NT2/D1 (cell line): ENCODE results near the gene SLC9A9.

Experiments used
- DNase-seq: peaks from one replicate; pipeline ENCODE4 v3.0.0-alpha.2; 2011; ENCODE audit warnings: low read depth, low spot score
- H3K27me3 ChIP-seq: 2 replicates; pipeline ENCODE4 v1.6.0; 2011; ENCODE audit warnings: mild to moderate bottlenecking; ENCODE audit not compliant: insufficient read length, insufficient read depth
- H3K36me3 ChIP-seq: 2 replicates; pipeline ENCODE4 v1.6.1; 2011; ENCODE audit warnings: mild to moderate bottlenecking, low read length, mixed read lengths; ENCODE audit not compliant: insufficient read depth, insufficient read length
- H3K4me1 ChIP-seq: 2 replicates; pipeline ENCODE4 v1.5.1; 2011; ENCODE audit not compliant: insufficient read depth, insufficient read length
- H3K4me3 ChIP-seq: 2 replicates; pipeline ENCODE4 v1.5.1; 2011; ENCODE audit warnings: low read depth; ENCODE audit not compliant: insufficient read length
- H3K9ac ChIP-seq: 2 replicates; pipeline ENCODE4 v1.6.0; 2011; ENCODE audit warnings: low read depth; ENCODE audit not compliant: insufficient read length
- H3K9me3 ChIP-seq: 2 replicates; pipeline ENCODE4 v1.5.1; 2011; ENCODE audit warnings: mild to moderate bottlenecking, low read length; ENCODE audit not compliant: insufficient read depth
- SUZ12 ChIP-seq: IDR thresholded peaks from 2 replicates; pipeline ENCODE4 v1.6.1; 2011; ENCODE audit not compliant: insufficient read length, insufficient read depth; ENCODE audit errors: extremely low read depth
- YY1 ChIP-seq: IDR thresholded peaks from 2 replicates; pipeline ENCODE4 v1.6.1; 2011; ENCODE audit not compliant: insufficient read length, insufficient read depth
- ZNF274 ChIP-seq: IDR thresholded peaks from 2 replicates; pipeline ENCODE4 v1.6.1; 2011; ENCODE audit warnings: mild to moderate bottlenecking, low read depth, low read length

SLC9A9 gene

GRCh38 chr3:143356839-143357238 lies 491.4 kb downstream of the SLC9A9 start:
- no peaks in the 10 kb centered on the region for H3K4me1 ChIP-seq
- H3K36me3 ChIP-seq: no peaks in the 10 kb centered on the region
- H3K4me3 ChIP-seq: no peak overlapping the region
- no peaks in the 10 kb centered on the region for H3K9me3 ChIP-seq
- no peaks in the 10 kb centered on the region for H3K27me3 ChIP-seq
- H3K9ac ChIP-seq: no peak overlapping the region
- TF ChIP-seq YY1: no peak
- no peak for TF ChIP-seq ZNF274
- TF ChIP-seq SUZ12: no peak
- no peak for DNase-seq

GRCh38 chr3:143354342-143354741 lies 493.9 kb downstream of the SLC9A9 start:
- no peaks in the 10 kb centered on the region for H3K27me3 ChIP-seq
- no peak for TF ChIP-seq ZNF274
- no peak for TF ChIP-seq YY1
- TF ChIP-seq SUZ12: no peak
- DNase-seq: no peak

GRCh38 chr3:143352850-143353550 lies 495.3 kb downstream of the SLC9A9 start:
- no peak for DNase-seq
- no peaks in the 10 kb centered on the region for H3K36me3 ChIP-seq
- no peaks in the 10 kb centered on the region for H3K4me1 ChIP-seq
- H3K9me3 ChIP-seq: no peaks in the 10 kb centered on the region
- H3K9ac ChIP-seq: no peak overlapping the region
- TF ChIP-seq SUZ12 (no peak), YY1 (no peak), ZNF274 (no peak)
- H3K4me3 ChIP-seq: no peak overlapping the region
- no peaks in the 10 kb centered on the region for H3K27me3 ChIP-seq

More at GRCh38 chr3:143354342-143354741, 493.9 kb downstream of the SLC9A9 start:
- no peak overlapping the region for H3K4me3 ChIP-seq
- no peaks in the 10 kb centered on the region for H3K36me3 ChIP-seq
- no peaks in the 10 kb centered on the region for H3K9me3 ChIP-seq
- no peak overlapping the region for H3K9ac ChIP-seq
- H3K4me1 ChIP-seq: no peaks in the 10 kb centered on the region

GRCh38 chr3:143351895-143352608 lies 496.2 kb downstream of the SLC9A9 start:
- no peak for TF ChIP-seq YY1
- no peak for TF ChIP-seq SUZ12
- TF ChIP-seq ZNF274: no peak
- Histone ChIP-seq H3K36me3 (no peaks in the 10 kb centered on the region), H3K4me1 (no peaks in the 10 kb centered on the region), H3K9me3 (no peaks in the 10 kb centered on the region), H3K27me3 (no peaks in the 10 kb centered on the region), H3K4me3 (no peak overlapping the region), H3K9ac (no peak overlapping the region)
- no peak for DNase-seq

GRCh38 chr3:143351354-143351753 lies 496.9 kb downstream of the SLC9A9 start:
- no peaks in the 10 kb centered on the region for H3K36me3 ChIP-seq
- no peak for TF ChIP-seq YY1
- TF ChIP-seq SUZ12: no peak
- no peak for TF ChIP-seq ZNF274
- no peak overlapping the region for H3K9ac ChIP-seq
- H3K4me1 ChIP-seq: no peaks in the 10 kb centered on the region
- H3K9me3 ChIP-seq: no peaks in the 10 kb centered on the region
- no peak overlapping the region for H3K4me3 ChIP-seq
- H3K27me3 ChIP-seq: no peaks in the 10 kb centered on the region
- no peak for DNase-seq

- DNase-seq: no peak
- Histone ChIP-seq H3K4me3 (no peak overlapping the region), H3K9me3 (no peaks in the 10 kb centered on the region), H3K9ac (no peak overlapping the region), H3K4me1 (no peaks in the 10 kb centered on the region), H3K36me3 (no peaks in the 10 kb centered on the region), H3K27me3 (no peaks in the 10 kb centered on the region)
- TF ChIP-seq SUZ12 (no peak), YY1 (no peak), ZNF274 (no peak)
Observed at GRCh38 chr3:143349455-143349854, 498.8 kb downstream of the SLC9A9 start.
